Activated CD4-positive, alpha-beta T cell treated with anti-CD3 and anti-CD28 coated beads for 36 hours (primary cell): ENCODE results near the gene RFX5. TPM values are rescaled to one million over a fixed set of nuclear protein-coding genes. Genes with fewer than 3 reads are reported as not detected.
"Not testable (repeated sequence)": the region's sequence is repeated elsewhere in the genome, so short reads cannot be mapped to it uniquely, and the experiment has no call there.

Experiments used
- ATAC-seq: fragments of 200-7000 bp; cut with Tn5 transposase; one replicate; pipeline ENCODE4 v1.10.0; 2021; ENCODE audit warnings: mild to moderate bottlenecking, moderate library complexity
- CTCF ChIA-PET: fragments of 350-600 bp; sonication (Branson Sonifier 250); formaldehyde crosslinking; loops from one replicate; lab custom pipeline; 2021; ENCODE audit warnings: antibody characterized with exemption; lab: Charles Lee
- POLR2A ChIA-PET: fragments of 350-600 bp; sonication (Branson Sonifier 250); formaldehyde crosslinking; loops from one replicate; lab custom pipeline; 2021; ENCODE audit warnings: antibody characterized with exemption, inconsistent platforms; lab: Charles Lee
- DNase-seq: peaks from one replicate; pipeline ENCODE4 v3.0.0-alpha.2; 2020
- H3K27ac Mint-ChIP-seq: one replicate; pipeline ENCODE4 v1.8.0; 2021; ENCODE audit warnings: mixed read lengths
- H3K27me3 Mint-ChIP-seq: one replicate; pipeline ENCODE4 v1.8.0; 2021; ENCODE audit warnings: mixed read lengths
- H3K36me3 Mint-ChIP-seq: one replicate; pipeline ENCODE4 v1.8.0; 2021; ENCODE audit warnings: low read depth, mixed read lengths
- H3K4me1 Mint-ChIP-seq: one replicate; pipeline ENCODE4 v1.8.0; 2021; ENCODE audit warnings: mixed read lengths
- H3K4me3 Mint-ChIP-seq: one replicate; pipeline ENCODE4 v1.8.0; 2021; ENCODE audit warnings: mild to moderate bottlenecking, moderate library complexity, mixed read lengths
- H3K9me3 Mint-ChIP-seq: one replicate; pipeline ENCODE4 v1.8.0; 2021; ENCODE audit warnings: low read depth, mixed read lengths
- intact Hi-C, 2 experiments: fragments of 100-400 bp; cut with DNase I in 1 of 2; cut with micrococcal nuclease in 1 of 2; formaldehyde crosslinking; loops; one replicate each; pipeline versions ENCODE4 v1.14.2 to v1.15.1; 2022 to 2024; cut with DNase I, micrococcal nuclease
- total RNA-seq, 2 experiments: library from RNA; stranded (reverse); gene quantifications; one replicate each; pipeline ENCODE4 v1.2.3, GENCODE V29; 2021

RFX5 gene
- total RNA-seq, 2 experiments from 2014 or later = 47.6 to 50.4 TPM

DNA sequence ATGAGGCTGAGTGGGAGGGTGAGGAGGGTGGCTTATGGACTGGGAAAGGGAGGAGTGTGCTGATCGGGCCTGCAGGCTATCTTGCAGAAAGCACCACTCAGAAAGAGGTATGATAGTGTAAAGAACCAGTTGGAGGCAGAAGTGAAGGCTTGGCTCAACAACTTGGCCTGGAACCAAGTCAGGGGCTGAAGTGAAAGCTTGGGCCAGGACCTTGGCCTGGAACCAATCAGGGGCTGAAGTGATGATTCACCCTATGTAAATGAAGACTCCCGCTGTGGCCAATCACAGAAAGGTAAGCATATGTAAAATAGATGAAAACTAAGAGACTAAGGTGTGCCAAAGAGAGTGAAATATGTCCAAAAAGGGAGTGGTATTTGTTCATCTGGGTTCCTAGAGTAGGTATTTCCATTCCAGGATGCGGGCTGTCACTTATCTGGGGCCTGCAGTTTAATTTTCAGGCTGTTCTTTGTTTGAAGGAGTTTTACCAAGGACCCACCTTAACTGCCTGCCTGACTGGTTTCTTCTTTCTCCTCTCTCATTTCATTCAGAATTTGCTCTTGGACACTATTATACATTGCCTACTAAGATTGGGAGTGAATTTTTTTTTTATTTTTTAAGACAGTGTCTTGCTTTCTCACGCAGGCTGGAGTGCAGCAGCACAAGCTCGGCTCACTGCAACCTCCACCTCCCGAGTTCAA lies 5.1 kb upstream of the RFX5 start:
- ChIA-PET CTCF (interaction anchor here (0.8 to 2.9 kb wide), 3 partner anchors 12 to 51 kb away, joined by 3 to 14 read pairs (median 3); no protein-coding TSS in a partner anchor), POLR2A (interaction anchor here (0.6 kb wide), 2 partner anchors 48 to 258 kb away, joined by 3 to 5 read pairs; no protein-coding TSS in a partner anchor)
- H3K9me3 Mint-ChIP-seq = peaks cover 4% of the 10 kb centered on the region
- no peak overlapping the region for H3K4me3 Mint-ChIP-seq
- DNase-seq (no peak), ATAC-seq (no peak)
- peaks cover 5% of the 10 kb centered on the region for H3K36me3 Mint-ChIP-seq
- H3K27ac Mint-ChIP-seq = no peak overlapping the region
- intact Hi-C loops = no loop called here
- H3K4me1 Mint-ChIP-seq = peaks cover 10% of the 10 kb centered on the region
- H3K27me3 Mint-ChIP-seq = no peaks in the 10 kb centered on the region

DNA sequence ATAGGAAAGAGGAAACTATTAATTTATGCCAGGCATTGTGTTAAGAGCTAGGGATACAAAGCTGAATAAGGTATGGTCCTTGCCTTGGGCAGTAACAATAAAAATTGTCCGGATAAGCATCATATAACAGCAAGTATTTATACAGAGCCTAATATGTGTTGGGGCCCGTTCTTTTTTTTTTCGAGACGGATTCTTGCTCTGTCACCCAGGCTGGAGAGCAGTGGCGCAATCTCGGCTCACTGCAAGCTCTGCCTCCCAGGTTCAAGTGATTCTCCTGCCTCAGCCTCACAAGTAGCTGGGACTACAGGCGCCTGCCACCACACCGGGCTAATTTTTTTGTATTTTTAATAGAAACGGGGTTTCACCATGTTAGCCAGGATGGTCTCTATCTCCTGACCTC lies 3.3 kb upstream of the RFX5 start:
- ATAC-seq, H3K27ac Mint-ChIP-seq, H3K9me3 Mint-ChIP-seq, POLR2A ChIA-PET, DNase-seq, H3K4me3 Mint-ChIP-seq, intact Hi-C loops, H3K27me3 Mint-ChIP-seq: not testable (repeated sequence)
- Mint-ChIP-seq H3K4me1 (peaks cover 22% of the 10 kb centered on the region), H3K36me3 (peaks cover 13% of the 10 kb centered on the region)
- CTCF ChIA-PET = interaction anchor here (0.6 to 2.3 kb wide), 5 partner anchors 9 to 249 kb away, joined by 3 to 11 read pairs (median 3); no protein-coding TSS in a partner anchor

DNA sequence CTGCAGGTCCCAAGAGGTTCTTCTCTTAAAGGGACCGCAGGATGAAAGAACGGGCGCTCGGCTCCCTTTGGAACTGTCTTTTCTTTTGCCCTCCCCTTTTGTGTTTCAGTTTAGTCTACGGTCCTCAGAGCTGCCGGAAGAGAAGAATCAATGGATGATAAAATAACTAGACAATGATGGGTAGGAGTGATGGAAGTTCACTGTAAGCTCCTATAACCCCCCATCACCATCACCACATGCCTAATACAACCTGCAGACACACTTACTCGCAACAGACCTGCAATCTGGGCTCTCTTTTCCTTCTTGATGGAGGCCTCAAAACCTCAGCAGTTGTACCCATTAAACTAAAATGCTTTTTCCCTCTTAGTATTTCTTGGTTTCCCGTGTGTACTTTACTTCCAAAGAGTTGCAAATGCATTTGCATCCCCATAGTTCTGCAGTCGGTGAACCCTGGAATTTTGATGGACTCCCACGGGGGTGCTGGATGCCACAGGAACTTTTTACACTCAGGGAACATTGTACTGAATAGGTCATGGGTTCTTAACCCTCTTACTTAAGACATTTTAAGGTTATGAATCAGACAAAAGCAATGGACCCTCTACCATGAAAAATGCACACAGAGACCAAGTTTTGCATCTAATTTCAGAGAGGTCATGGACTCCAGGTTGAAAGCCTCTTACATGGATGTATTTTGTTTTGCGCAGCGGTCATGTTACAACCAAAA lies 633 bp upstream of the RFX5 start:
- Mint-ChIP-seq H3K9me3 (peaks cover 4% of the 10 kb centered on the region), H3K27me3 (no peaks in the 10 kb centered on the region), H3K36me3 (peaks cover 34% of the 10 kb centered on the region), H3K4me3 (peak overlapping the region; percentile 96), H3K4me1 (peaks cover 31% of the 10 kb centered on the region), H3K27ac (peak overlapping the region; percentile 94)
- POLR2A ChIA-PET = interaction anchor here (0.6 to 1.6 kb wide), 3 partner anchors 54 to 70 kb away, joined by 3 to 6 read pairs (median 4); no protein-coding TSS in a partner anchor
- DNase-seq = no peak
- intact Hi-C loops = loop anchor here (1.0 to 5.0 kb wide), 12 partner anchors 20 to 985 kb away; partner anchors contain the start of genes PI4KB (in 2 of the 2), PIP5K1A (in 2 of the 2), PSMB4 (in 2 of the 2) and C2CD4D (in 1 of the 2)
- CTCF ChIA-PET = interaction anchor here (0.6 to 1.6 kb wide), 5 partner anchors 9 to 216 kb away, joined by 3 to 5 read pairs (median 3); partner anchors contain the start of gene PI4KB
- peak; percentile 18 for ATAC-seq

DNA sequence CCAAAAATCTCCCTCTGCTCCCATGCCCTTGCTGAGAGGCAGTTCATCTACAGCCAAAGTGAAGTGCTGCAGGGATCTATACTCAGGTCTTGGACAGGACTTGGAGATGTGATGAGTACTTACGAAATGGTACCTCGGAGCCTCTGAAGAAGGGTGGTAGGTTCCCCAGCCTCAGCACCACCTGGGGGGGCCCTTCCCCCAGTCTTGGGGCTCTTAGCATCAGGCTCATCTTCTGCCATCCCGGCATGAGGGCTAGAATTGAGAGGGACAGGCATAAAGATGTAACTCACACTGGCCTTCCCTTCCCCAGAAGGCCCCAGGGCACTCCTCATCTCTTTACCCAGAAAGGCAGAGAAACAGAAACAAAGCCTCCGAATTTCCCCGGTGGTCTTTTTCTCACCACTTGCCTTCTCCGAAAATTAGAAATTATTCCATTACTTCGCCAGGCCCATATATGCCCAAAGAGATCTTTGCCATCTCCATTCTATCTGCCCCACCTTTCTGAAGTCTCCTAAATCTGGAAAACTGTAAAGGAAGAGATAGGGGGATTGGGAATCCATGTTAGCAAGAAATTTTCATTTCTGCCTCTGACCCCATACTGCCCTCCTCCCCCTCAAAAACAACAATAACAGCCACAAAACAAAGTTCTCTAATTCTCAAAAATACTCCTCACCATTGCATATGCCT lies 827 bp downstream of the RFX5 start:
- H3K36me3 Mint-ChIP-seq = peaks cover 31% of the 10 kb centered on the region
- no peaks in the 10 kb centered on the region for H3K9me3 Mint-ChIP-seq
- H3K4me3 Mint-ChIP-seq = peak overlapping the region; percentile 96
- CTCF ChIA-PET = interaction anchor here (1.6 to 11.0 kb wide), 2 partner anchors 34 to 42 kb away, joined by 3 to 203 read pairs; no protein-coding TSS in a partner anchor
- DNase-seq (peak; percentile 39), ATAC-seq (no peak)
- H3K4me1 Mint-ChIP-seq = peaks cover 31% of the 10 kb centered on the region
- H3K27ac Mint-ChIP-seq = peak overlapping the region; percentile 94
- intact Hi-C loops = loop anchor here (2.0 to 5.0 kb wide), 5 partner anchors 147 to 984 kb away; partner anchors contain the start of genes PIP5K1A (in 2 of the 2), C2CD4D (in 1 of the 2), GABPB2 (in 1 of the 2) and RPRD2 (in 1 of the 2)
- no peaks in the 10 kb centered on the region for H3K27me3 Mint-ChIP-seq
- POLR2A ChIA-PET = interaction anchor here (0.6 to 1.7 kb wide), 3 partner anchors 45 to 134 kb away, joined by 3 to 7 read pairs (median 6); no protein-coding TSS in a partner anchor

DNA sequence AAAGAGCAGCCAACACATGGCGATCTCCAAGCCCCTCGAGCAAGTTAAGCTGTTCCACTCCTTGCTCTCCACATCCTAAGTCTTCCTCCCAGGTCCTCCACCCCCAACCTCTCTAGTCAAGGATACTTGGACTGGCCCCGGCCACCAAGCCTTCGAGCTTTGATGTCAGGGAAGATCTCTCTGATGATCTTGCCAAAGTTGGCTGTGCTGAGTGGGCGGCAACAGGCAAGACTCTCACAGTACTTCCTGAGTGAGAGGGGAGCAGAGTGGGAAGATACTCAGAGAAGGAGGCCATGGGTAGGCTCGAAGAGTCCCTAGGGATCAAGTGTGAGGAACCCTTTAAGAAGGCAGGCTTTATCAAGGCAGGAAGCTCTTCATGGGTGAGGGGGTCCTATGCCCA lies 2.8 kb downstream of the RFX5 start:
- Mint-ChIP-seq H3K4me3 (no peak overlapping the region), H3K27me3 (no peaks in the 10 kb centered on the region), H3K27ac (peak overlapping the region; percentile 44), H3K4me1 (peaks cover 40% of the 10 kb centered on the region), H3K9me3 (no peaks in the 10 kb centered on the region), H3K36me3 (peaks cover 33% of the 10 kb centered on the region)
- CTCF ChIA-PET = interaction anchor here (1.1 to 11.0 kb wide), 6 partner anchors 9 to 244 kb away, joined by 3 to 203 read pairs (median 4); partner anchors contain the start of gene PI4KB
- POLR2A ChIA-PET = interaction anchor here (0.6 to 1.9 kb wide), 3 partner anchors 63 to 1115 kb away, joined by 4 to 12 read pairs (median 9); partner anchors contain the start of gene ZNF687
- intact Hi-C loops = no loop called here
- ATAC-seq = no peak
- DNase-seq = no peak

DNA sequence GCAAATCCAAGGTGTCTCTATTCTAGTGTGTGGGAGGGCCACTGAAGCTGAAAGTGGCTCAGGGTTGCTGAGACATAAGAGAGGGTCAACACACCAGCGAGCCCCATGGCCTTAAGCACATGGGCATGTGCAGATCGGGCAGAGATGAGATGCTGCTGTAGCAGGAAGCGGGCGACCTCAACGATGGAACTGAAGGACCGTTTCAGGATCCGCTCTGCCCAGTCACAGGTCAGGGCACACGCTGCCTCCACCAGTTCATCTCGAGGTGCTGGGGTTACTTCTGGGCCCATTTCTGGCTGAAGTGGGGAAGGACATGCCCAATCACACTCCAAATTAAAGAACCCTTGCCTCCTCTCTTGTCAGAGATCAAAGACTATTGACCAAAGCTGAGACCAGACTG lies 3.5 kb downstream of the RFX5 start:
- intact Hi-C loops = no loop called here
- H3K36me3 Mint-ChIP-seq = peaks cover 33% of the 10 kb centered on the region
- H3K27me3 Mint-ChIP-seq = no peaks in the 10 kb centered on the region
- no peaks in the 10 kb centered on the region for H3K9me3 Mint-ChIP-seq
- H3K27ac Mint-ChIP-seq = no peak overlapping the region
- POLR2A ChIA-PET = no interaction called here
- peaks cover 40% of the 10 kb centered on the region for H3K4me1 Mint-ChIP-seq
- CTCF ChIA-PET = interaction anchor here (1.3 to 11.0 kb wide), 2 partner anchors 16 to 39 kb away, joined by 4 to 203 read pairs; partner anchors contain the start of gene PI4KB
- DNase-seq (no peak), ATAC-seq (no peak)
- H3K4me3 Mint-ChIP-seq = no peak overlapping the region

DNA sequence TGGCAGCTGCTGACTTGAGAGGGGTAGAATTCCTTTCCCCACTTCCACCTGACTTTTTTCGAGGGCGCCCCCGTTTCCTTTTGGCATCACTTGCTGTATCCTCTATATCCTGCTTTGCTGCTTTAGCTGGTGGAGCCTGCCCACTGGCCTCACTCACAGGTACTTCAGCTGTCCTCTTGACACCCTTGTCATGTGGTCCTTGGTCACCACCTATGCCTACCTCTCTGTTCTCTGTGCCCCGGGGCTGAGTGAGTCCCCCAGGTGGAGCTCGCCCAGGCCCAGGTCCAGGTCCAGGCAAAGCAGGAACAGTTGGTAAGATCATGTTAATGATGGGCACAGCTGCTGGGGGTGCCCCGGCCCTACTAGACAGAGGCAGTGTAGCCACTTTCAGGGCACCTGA lies 4.5 kb downstream of the RFX5 start:
- Mint-ChIP-seq H3K36me3 (peaks cover 33% of the 10 kb centered on the region), H3K27ac (no peak overlapping the region), H3K4me1 (peaks cover 33% of the 10 kb centered on the region), H3K9me3 (no peaks in the 10 kb centered on the region), H3K4me3 (no peak overlapping the region), H3K27me3 (no peaks in the 10 kb centered on the region)
- DNase-seq (no peak), ATAC-seq (no peak)
- ChIA-PET CTCF (interaction anchor here (1.0 to 11.0 kb wide), 3 partner anchors 38 to 54 kb away, joined by 3 to 203 read pairs (median 8); no protein-coding TSS in a partner anchor), POLR2A (no interaction called here)
- intact Hi-C loops = no loop called here

DNA sequence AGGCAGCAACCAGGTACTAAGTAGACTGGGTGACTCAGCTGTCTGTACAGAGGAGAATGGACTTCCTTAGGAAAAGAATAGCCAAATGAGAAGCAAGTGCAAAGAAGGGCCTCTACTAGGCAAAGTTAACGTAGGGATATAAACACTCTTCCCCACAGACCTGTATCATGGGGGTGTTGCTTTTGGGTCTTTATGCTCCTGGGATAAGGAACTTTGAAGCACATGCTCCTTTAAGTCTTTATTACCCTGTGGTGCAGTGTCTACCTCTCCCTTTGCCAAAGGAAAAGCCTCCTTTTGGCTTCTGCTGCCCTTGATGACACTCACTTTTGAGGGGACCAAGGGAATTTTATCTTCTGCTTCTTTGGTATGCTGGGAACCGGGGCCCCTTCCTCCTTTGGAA lies 5.0 kb downstream of the RFX5 start:
- CTCF ChIA-PET = interaction anchor here (1.0 to 11.0 kb wide), 8 partner anchors 13 to 65 kb away, joined by 3 to 203 read pairs (median 10); partner anchors contain the start of gene PI4KB
- intact Hi-C loops = no loop called here
- Mint-ChIP-seq H3K4me3 (no peak overlapping the region), H3K36me3 (peaks cover 33% of the 10 kb centered on the region), H3K4me1 (peaks cover 29% of the 10 kb centered on the region), H3K27ac (no peak overlapping the region), H3K9me3 (no peaks in the 10 kb centered on the region), H3K27me3 (no peaks in the 10 kb centered on the region)
- ATAC-seq = no peak
- no peak for DNase-seq
- POLR2A ChIA-PET = no interaction called here

DNA sequence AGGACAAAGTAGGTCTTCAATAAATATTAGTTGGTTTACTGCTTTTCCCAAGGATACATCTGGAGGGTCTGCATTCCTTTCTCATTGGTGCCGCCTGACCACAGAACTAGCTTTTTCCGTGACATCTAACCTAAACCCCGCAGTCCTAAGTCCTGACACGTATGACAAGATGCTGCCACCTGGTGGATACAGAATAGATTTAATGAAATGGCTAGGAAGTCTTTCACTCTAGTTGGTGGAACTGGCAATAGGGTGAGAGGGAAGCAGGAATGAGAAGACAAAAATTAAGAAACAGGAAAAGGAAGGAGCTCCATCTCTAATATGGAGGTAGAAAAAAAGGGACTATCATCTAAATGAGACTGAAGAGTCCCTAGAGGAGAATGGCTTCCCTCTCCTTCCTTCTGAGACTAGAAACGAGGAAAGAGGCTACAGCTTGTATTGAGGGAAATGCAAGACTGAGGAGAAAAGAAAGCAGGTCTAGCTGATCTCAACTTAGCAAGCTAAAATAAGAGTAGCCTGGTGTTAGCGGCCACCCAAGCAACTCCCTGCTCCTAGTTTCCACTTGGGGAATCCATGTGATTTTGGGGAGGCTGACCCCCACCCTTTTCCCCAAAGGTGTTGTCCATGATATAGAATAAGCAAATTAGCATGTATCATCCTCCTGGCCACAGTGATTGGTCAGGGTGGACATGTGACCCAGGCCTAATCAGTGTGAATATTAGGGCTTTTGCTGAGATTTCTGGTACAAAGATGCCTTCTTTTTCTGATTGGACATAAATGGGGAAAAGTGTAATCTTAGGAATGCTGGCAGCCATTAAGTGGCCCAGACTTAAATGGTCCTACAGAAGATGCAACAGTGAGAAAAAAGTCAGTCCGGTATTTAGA lies 5.9 kb downstream of the RFX5 start:
- DNase-seq (peak; percentile 65), ATAC-seq (peak; percentile 91)
- intact Hi-C loops = loop anchor here (1.0 to 2.0 kb wide), 5 partner anchors 14 to 145 kb away; partner anchors contain the start of genes PI4KB (in 1 of the 2) and ZNF687 (in 1 of the 2)
- H3K36me3 Mint-ChIP-seq = peaks cover 29% of the 10 kb centered on the region
- no peaks in the 10 kb centered on the region for H3K9me3 Mint-ChIP-seq
- no peaks in the 10 kb centered on the region for H3K27me3 Mint-ChIP-seq
- CTCF ChIA-PET = interaction anchor here (0.6 to 11.0 kb wide), 43 partner anchors 9 to 302 kb away, joined by 3 to 203 read pairs (median 5); partner anchors contain the start of genes CGN, PI4KB and ZNF687
- peaks cover 24% of the 10 kb centered on the region for H3K4me1 Mint-ChIP-seq
- peak overlapping the region; percentile 39 for H3K27ac Mint-ChIP-seq
- H3K4me3 Mint-ChIP-seq = no peak overlapping the region
- POLR2A ChIA-PET = interaction anchor here (0.6 to 2.1 kb wide), 4 partner anchors 14 to 58 kb away, joined by 3 to 19 read pairs (median 4); partner anchors contain the start of gene PI4KB
